K562 (cell line): Measurements from ENCODE around the gene KRT33A. TPM values are rescaled to one million over a fixed set of nuclear protein-coding genes. Genes with fewer than 3 reads are reported as not detected.

Experiments
- ATF4 ChIP-seq: fragments of 450-650 bp; formaldehyde crosslinking; IDR thresholded peaks from 2 replicates; pipeline ENCODE4 v1.4.0; 2022; ENCODE audit warnings: mild to moderate bottlenecking, moderate library complexity
- BACH1 ChIP-seq: fragments of 200-800 bp; sonication (Bioruptor generic); IDR thresholded peaks from 2 replicates; pipeline ENCODE4 v1.6.1; 2016; ENCODE audit warnings: missing genetic modification characterization, missing compliant biosample characterization
- FOXO4 ChIP-seq: fragments of 450-650 bp; formaldehyde crosslinking; IDR thresholded peaks from 2 replicates; pipeline ENCODE4 v1.4.0; 2020; ENCODE audit warnings: mild to moderate bottlenecking, moderate library complexity
- PCBP2 ChIP-seq: fragments of 200-400 bp; formaldehyde crosslinking; IDR thresholded peaks from 2 replicates; pipeline ENCODE4 v1.6.1; 2018; ENCODE audit warnings: low read length, low read depth, mild to moderate bottlenecking, moderate library complexity; ENCODE audit not compliant: poor library complexity, severe bottlenecking
- RBM25 ChIP-seq: fragments of 200-400 bp; formaldehyde crosslinking; IDR thresholded peaks from 2 replicates; pipeline ENCODE4 v1.6.1; 2018; ENCODE audit warnings: low read length, low read depth, moderate library complexity; ENCODE audit not compliant: severe bottlenecking
- RERE ChIP-seq: sonication (generic); formaldehyde crosslinking; IDR thresholded peaks from 2 replicates; pipeline ENCODE4 v1.8.0; 2023; ENCODE audit warnings: missing genetic modification reagents, mild to moderate bottlenecking, borderline replicate concordance
- ZNF280A ChIP-seq: fragments of 450-650 bp; IDR thresholded peaks from 2 replicates; pipeline ENCODE4 v1.6.1; 2018; ENCODE audit warnings: mild to moderate bottlenecking, low read depth; ENCODE audit not compliant: partially characterized antibody
- polyA plus RNA-seq, 8 experiments: library from polyadenylated mRNA; depleted of rRNA in 4 of 8; stranded (reverse) in 5 of 8; unstranded in 3 of 8; fragments of >200 nt; fragmentation: Nextera tagmentation in 2 of 8; fragmentation: Illumina TruSeq in 1 of 8; extraction: Ambion mirVana in 2 of 8; extraction: Trizol in 1 of 8; gene quantifications; 2 replicates each; pipeline versions ENCODE4 v1.2.1 to v1.2.3, GENCODE V29; 2011 to 2014; ENCODE audit warnings: inconsistent platforms in 1 of 8, missing spikeins in 1 of 8
- total RNA-seq, 7 experiments: library from RNA; depleted of rRNA in 6 of 7; stranded (reverse); fragments of >200 nt in 6 of 7; fragmentation: Illumina TruSeq in 2 of 7; extraction: Trizol in 2 of 7; gene quantifications; 2 replicates each; pipeline versions ENCODE4 v1.2.1 to v1.2.3, GENCODE V29; 2011 to 2021; ENCODE audit warnings: low replicate concordance in 1 of 7

KRT33A gene
- total and polyA plus RNA-seq, 9 of the 15 experiments (the other 6 are each of a cell fraction or from before 2014, with no cell fraction given) = not detected

GRCh38 chr17:41393826-41394225, 43.2 kb upstream of the KRT33A start (continued):
- TF ChIP-seq RERE (CRISPR knock-in tag) (no peak), ATF4 (CRISPR knock-in tag) (no peak), BACH1 (tag) (no peak), RBM25 (no peak), ZNF280A (no peak), PCBP2 (no peak), FOXO4 (CRISPR knock-in tag) (no peak)
- TF ChIP-seq, all 486 proteins: peak for 0
